Keratinocyte (primary cell): Measurements from ENCODE around the gene HYI. TPM values are rescaled to one million over a fixed set of nuclear protein-coding genes. Genes with fewer than 3 reads are reported as not detected.

Experiments used
- DNase-seq: peaks from one replicate; pipeline ENCODE4 v3.0.0-alpha.2; 2011; ENCODE audit warnings: low read depth, missing footprints, low spot score
- FAIRE-seq: peaks from 2 replicates; lab custom pipeline; 2011; peaks lifted over from hg19 to GRCh38; lab: Jason Lieb, UNC
- H2AFZ ChIP-seq: 2 replicates; pipeline ENCODE4 v1.6.0; 2012; ENCODE audit warnings: low read length, control low read depth, inconsistent platforms; ENCODE audit not compliant: control insufficient read depth
- H3K27ac ChIP-seq: 2 replicates; pipeline ENCODE4 v1.5.1; 2011; ENCODE audit warnings: low read length; ENCODE audit not compliant: control insufficient read depth, insufficient read depth
- H3K27me3 ChIP-seq: 3 replicates; pipeline ENCODE4 v1.6.0; 2011; ENCODE audit warnings: low read length; ENCODE audit not compliant: control insufficient read depth, insufficient read depth; ENCODE audit errors: extremely low read depth
- H3K36me3 ChIP-seq, 2 experiments: 2 replicates in 1 of 2; 3 replicates in 1 of 2; pipeline ENCODE4 v1.5.1; 2011; ENCODE audit warnings: low read length in 2 of 2, mild to moderate bottlenecking in 1 of 2; ENCODE audit not compliant: control insufficient read depth in 2 of 2, insufficient read depth in 2 of 2; ENCODE audit errors: extremely low read depth in 1 of 2
- H3K4me1 ChIP-seq: 3 replicates; pipeline ENCODE4 v1.5.1; 2011; ENCODE audit warnings: low read length; ENCODE audit not compliant: control insufficient read depth, insufficient read depth; ENCODE audit errors: extremely low read depth
- H3K4me2 ChIP-seq: 3 replicates; pipeline ENCODE4 v1.6.0; 2011; ENCODE audit warnings: low read depth, low read length; ENCODE audit not compliant: control insufficient read depth, insufficient read depth; ENCODE audit errors: extremely low read depth
- H3K4me3 ChIP-seq, 3 experiments: fragments of 200-600 bp in 1 of 3; sonication (generic) in 1 of 3; 2 replicates in 2 of 3; 3 replicates in 1 of 3; pipeline ENCODE4 v1.5.1; 2011 to 2016; ENCODE audit warnings: low read length in 3 of 3, mild to moderate bottlenecking in 3 of 3, control low read depth in 2 of 3, inconsistent platforms in 1 of 3, low read depth in 1 of 3, mixed read lengths in 1 of 3, mixed run types in 1 of 3, moderate library complexity in 1 of 3; ENCODE audit not compliant: control insufficient read depth in 2 of 3, insufficient read depth in 2 of 3; ENCODE audit errors: extremely low read depth in 1 of 3
- H3K79me2 ChIP-seq: 2 replicates; pipeline ENCODE4 v1.6.0; 2012; ENCODE audit warnings: low read length; ENCODE audit not compliant: control insufficient read depth, insufficient read depth
- H3K9ac ChIP-seq: 3 replicates; pipeline ENCODE4 v1.6.0; 2011; ENCODE audit warnings: low read length; ENCODE audit not compliant: control insufficient read depth, insufficient read depth; ENCODE audit errors: extremely low read depth
- H3K9me1 ChIP-seq: 3 replicates; pipeline ENCODE4 v1.6.0; 2011; ENCODE audit warnings: low read length; ENCODE audit not compliant: control insufficient read depth, insufficient read depth; ENCODE audit errors: extremely low read depth
- H3K9me3 ChIP-seq: 2 replicates; pipeline ENCODE4 v1.5.1; 2012; ENCODE audit warnings: low read depth, low read length; ENCODE audit not compliant: control insufficient read depth
- H4K20me1 ChIP-seq: 3 replicates; pipeline ENCODE4 v1.6.0; 2011; ENCODE audit warnings: low read length; ENCODE audit not compliant: control insufficient read depth, insufficient read depth; ENCODE audit errors: extremely low read depth
- EZH2 ChIP-seq: IDR thresholded peaks from one replicate; pipeline ENCODE4 v1.6.1; 2012; ENCODE audit warnings: inconsistent platforms, mild to moderate bottlenecking, low read length, moderate library complexity
- dilution Hi-C: fragments of 300-500 bp; cut with MboI; formaldehyde crosslinking; loops from one replicate; pipeline ENCODE4 v1.7.0; 2020; ENCODE audit warnings: low sequenced_read_pairs; ENCODE audit not compliant: extremely low pct_ligation_motif_present
- polyA plus RNA-seq, 5 experiments: library from polyadenylated mRNA; depleted of rRNA in 3 of 5; stranded (reverse) in 3 of 5; stranded (forward) in 1 of 5; unstranded in 1 of 5; fragments of >200 nt; gene quantifications; 1 replicate in 1 of 5; 2 replicates in 3 of 5; 3 replicates in 1 of 5; pipeline versions ENCODE4 v1.2.1 to v1.2.3, GENCODE V29; 2011 to 2012; ENCODE audit warnings: missing spikeins in 2 of 5, low read depth in 1 of 5, low replicate concordance in 1 of 5
- TF ChIP-seq, protein P1 (sequence below), 3 experiments: IDR thresholded peaks in 1 of 3; conservative IDR thresholded peaks in 1 of 3; optimal IDR thresholded peaks in 1 of 3; 2 replicates in 2 of 3; 3 replicates in 1 of 3; pipeline versions ENCODE3 to v1.5.1; 2011; ENCODE audit warnings: low read length in 3 of 3, mild to moderate bottlenecking in 3 of 3, moderate library complexity in 2 of 3, control low read depth in 1 of 3, inconsistent platforms in 1 of 3; ENCODE audit not compliant: insufficient read depth in 2 of 3; ENCODE audit errors: extremely low read depth in 1 of 3

Gene HYI
- polyA plus RNA-seq, 1 donor (not counting 4 experiments of a cell fraction or from before 2014, with no cell fraction given) = 26.9 TPM

DNA sequence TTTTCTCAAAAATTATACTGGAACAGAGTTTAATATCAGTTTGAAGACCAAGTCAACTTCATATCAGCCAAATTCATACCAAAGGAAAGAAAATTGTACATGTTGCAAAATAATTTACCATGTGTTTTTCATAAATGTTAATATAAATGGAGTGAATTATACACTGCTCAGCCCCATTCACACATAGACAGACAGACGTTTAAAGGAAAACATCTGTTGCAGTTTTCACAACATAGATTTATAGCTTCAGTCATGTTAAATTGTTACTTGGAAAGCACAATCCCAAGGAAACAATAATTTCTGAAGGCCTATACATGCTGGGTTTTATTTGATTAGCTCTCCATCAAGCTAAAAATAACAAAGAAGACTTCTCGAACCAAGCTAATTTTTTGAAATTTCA lies 27.8 kb upstream of the HYI start:
- Histone ChIP-seq H3K4me3 (no peak overlapping the region), H3K4me1 (peaks cover 12% of the 10 kb centered on the region), H3K9me3 (no peaks in the 10 kb centered on the region), H3K27me3 (no peaks in the 10 kb centered on the region), H3K27ac (no peak overlapping the region), H3K36me3 (no peaks in the 10 kb centered on the region), H4K20me1 (no peaks in the 10 kb centered on the region), H3K4me2 (no peak overlapping the region), H3K9me1 (no peaks in the 10 kb centered on the region), H3K79me2 (no peaks in the 10 kb centered on the region), H2AFZ (no peak overlapping the region), H3K9ac (no peak overlapping the region)
- TF ChIP-seq, protein P1, sequence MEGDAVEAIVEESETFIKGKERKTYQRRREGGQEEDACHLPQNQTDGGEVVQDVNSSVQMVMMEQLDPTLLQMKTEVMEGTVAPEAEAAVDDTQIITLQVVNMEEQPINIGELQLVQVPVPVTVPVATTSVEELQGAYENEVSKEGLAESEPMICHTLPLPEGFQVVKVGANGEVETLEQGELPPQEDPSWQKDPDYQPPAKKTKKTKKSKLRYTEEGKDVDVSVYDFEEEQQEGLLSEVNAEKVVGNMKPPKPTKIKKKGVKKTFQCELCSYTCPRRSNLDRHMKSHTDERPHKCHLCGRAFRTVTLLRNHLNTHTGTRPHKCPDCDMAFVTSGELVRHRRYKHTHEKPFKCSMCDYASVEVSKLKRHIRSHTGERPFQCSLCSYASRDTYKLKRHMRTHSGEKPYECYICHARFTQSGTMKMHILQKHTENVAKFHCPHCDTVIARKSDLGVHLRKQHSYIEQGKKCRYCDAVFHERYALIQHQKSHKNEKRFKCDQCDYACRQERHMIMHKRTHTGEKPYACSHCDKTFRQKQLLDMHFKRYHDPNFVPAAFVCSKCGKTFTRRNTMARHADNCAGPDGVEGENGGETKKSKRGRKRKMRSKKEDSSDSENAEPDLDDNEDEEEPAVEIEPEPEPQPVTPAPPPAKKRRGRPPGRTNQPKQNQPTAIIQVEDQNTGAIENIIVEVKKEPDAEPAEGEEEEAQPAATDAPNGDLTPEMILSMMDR (optimal IDR thresholded peaks at IDR 0.05 in 1 of 3, IDR thresholded peaks at IDR 0.05 in 1 of 3, conservative IDR thresholded peaks at IDR 0.05 in 1 of 3; ENCODE audit: extremely low read depth in 1 of 3, insufficient read depth in 2 of 3, low read length in 3 of 3) = no peak
- no peak for TF ChIP-seq EZH2
- FAIRE-seq (no peak), DNase-seq (no peak)
- dilution Hi-C loops = no loop called here

DNA sequence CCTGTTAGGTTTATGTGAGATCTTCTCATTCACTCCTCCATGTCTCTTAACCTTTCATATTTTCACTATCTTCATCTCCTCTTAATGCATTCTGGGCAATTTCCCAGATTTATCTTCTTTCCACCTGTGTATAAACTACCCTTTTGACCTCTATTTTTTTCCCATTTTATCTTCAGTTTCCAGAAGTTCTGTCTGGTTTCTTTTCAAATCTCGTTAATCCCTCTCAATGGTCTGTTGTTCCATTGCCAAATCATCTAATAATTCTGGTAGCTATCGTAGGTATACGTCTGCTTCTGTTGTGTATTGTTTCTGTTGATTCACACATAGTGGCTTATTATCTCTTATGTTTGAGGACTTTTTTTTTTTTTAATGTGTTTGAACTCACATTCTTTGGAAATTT lies 25.7 kb upstream of the HYI start:
- no peak overlapping the region for H2AFZ ChIP-seq
- H3K4me2 ChIP-seq = no peak overlapping the region
- FAIRE-seq = no peak
- no peaks in the 10 kb centered on the region for H4K20me1 ChIP-seq
- dilution Hi-C loops = no loop called here
- no peaks in the 10 kb centered on the region for H3K9me3 ChIP-seq
- no peaks in the 10 kb centered on the region for H3K9me1 ChIP-seq
- H3K27ac ChIP-seq = no peak overlapping the region
- DNase-seq = no peak
- no peak overlapping the region for H3K4me3 ChIP-seq
- no peaks in the 10 kb centered on the region for H3K79me2 ChIP-seq
- TF ChIP-seq, protein P1 (optimal IDR thresholded peaks at IDR 0.05 in 1 of 3, IDR thresholded peaks at IDR 0.05 in 1 of 3, conservative IDR thresholded peaks at IDR 0.05 in 1 of 3; ENCODE audit: extremely low read depth in 1 of 3, insufficient read depth in 2 of 3, low read length in 3 of 3) = no peak
- TF ChIP-seq EZH2 = no peak
- H3K4me1 ChIP-seq = peaks cover 29% of the 10 kb centered on the region
- no peaks in the 10 kb centered on the region for H3K27me3 ChIP-seq
- H3K9ac ChIP-seq = no peak overlapping the region
- no peaks in the 10 kb centered on the region for H3K36me3 ChIP-seq
